Subcutaneous adipose tissue (tissue), 4 donors: ENCODE data around the gene KIAA0586. TPM values are rescaled to one million over a fixed set of nuclear protein-coding genes. Genes with fewer than 3 reads are reported as not detected.

Experiments
- small RNA-seq: library from RNA; depleted of rRNA; stranded (forward); fragments of <200 nt; gene quantifications from one replicate; pipeline ENCODE3, GENCODE V24; 2016
- total RNA-seq, 4 donors: library from RNA; depleted of rRNA; stranded (reverse); fragments of >200 nt; gene quantifications; one replicate each; pipeline ENCODE4 v1.1.0, GENCODE V29; 2016

Gene KIAA0586
- total RNA-seq, 4 donors from 2014 or later: 13.4 to 18.6 (median 14.7) TPM

Small RNA genes lying within 50 kb of the gene (small RNA-seq; reads per million reads assigned to genes)
- gene HSBP1P1 (not detected), gene RF00019 (0.49 reads per million)

Other genes with a start within 250 kb of the KIAA0586 start
- 100 to 1,000 TPM in 1 of 4 donors, 10 to 100 TPM in 3; 63.2 to 102 (median 66.1) TPM for gene ACTR10, start 227.6 kb upstream of the KIAA0586 start, total RNA-seq
- gene PSMA3, start 182.9 kb upstream of the KIAA0586 start, total RNA-seq: 100 to 1,000 TPM in 1 of 4 donors, 10 to 100 TPM in 3; 92.3 to 212 (median 95.7) TPM
- gene ARID4A, start 129.2 kb upstream of the KIAA0586 start, total RNA-seq: 10 to 100 TPM; 34.9 to 40.5 (median 39.7) TPM
- gene TOMM20L, start 31.8 kb upstream of the KIAA0586 start, total RNA-seq: 1 to 10 TPM in 1 of 4 donors, not detected in 3; 2.6 TPM
- gene TIMM9, start 188 bp upstream of the KIAA0586 start, total RNA-seq: 10 to 100 TPM; 35.4 to 57.8 (median 47.3) TPM
- gene DACT1, start 210.2 kb downstream of the KIAA0586 start, total RNA-seq: 1 to 10 TPM; 2.3 to 6.4 (median 3.2) TPM